CD4-positive, alpha-beta T cell (primary cell): Measurements from ENCODE around the gene MYBPH. TPM values are rescaled to one million over a fixed set of nuclear protein-coding genes. Genes with fewer than 3 reads are reported as not detected.

Source experiments
- ATAC-seq: fragments of 200-7000 bp; cut with Tn5 transposase; one replicate; pipeline ENCODE4 v1.10.0; 2022; ENCODE audit warnings: mild to moderate bottlenecking; ENCODE audit not compliant: poor library complexity
- CTCF ChIA-PET: fragments of 350-600 bp; sonication (Branson Sonifier 250); formaldehyde crosslinking; loops from one replicate; lab custom pipeline; 2021; ENCODE audit warnings: antibody characterized with exemption, inconsistent platforms; lab: Charles Lee
- POLR2A ChIA-PET: fragments of 350-600 bp; sonication (Branson Sonifier 250); formaldehyde crosslinking; loops from one replicate; lab custom pipeline; 2021; ENCODE audit warnings: antibody characterized with exemption, inconsistent platforms; lab: Charles Lee
- DNase-seq, 14 experiments: peaks; one replicate each; pipeline ENCODE4 v3.0.0-alpha.2; 2013 to 2020; ENCODE audit warnings: mixed read lengths in 2 of 14
- H3K27ac ChIP-seq, 2 donors: one replicate each; pipeline versions ENCODE4 v1.5.1 to v1.7.0; 2013; ENCODE audit warnings: low read length in 2 of 2, low read depth in 1 of 2, mild to moderate bottlenecking in 1 of 2
- H3K27me3 ChIP-seq, 2 experiments: 1 replicate in 1 of 2; 2 replicates in 1 of 2; pipeline versions ENCODE4 v1.6.1 to v1.7.0; 2013; ENCODE audit warnings: low read length in 2 of 2, control low read depth in 1 of 2, mild to moderate bottlenecking in 1 of 2, moderate library complexity in 1 of 2; ENCODE audit not compliant: insufficient read depth in 2 of 2, control insufficient read depth in 1 of 2
- H3K36me3 ChIP-seq: one replicate; pipeline ENCODE4 v1.6.1; 2013; ENCODE audit warnings: low read length, control low read depth; ENCODE audit not compliant: insufficient read depth
- H3K4me1 ChIP-seq: one replicate; pipeline ENCODE4 v1.6.1; 2013; ENCODE audit warnings: low read length, control low read depth; ENCODE audit not compliant: insufficient read depth
- H3K4me3 ChIP-seq: one replicate; pipeline ENCODE4 v1.5.1; 2013; ENCODE audit warnings: mild to moderate bottlenecking, low read length, moderate library complexity
- H3K9me3 ChIP-seq, 2 experiments: 1 replicate in 1 of 2; 2 replicates in 1 of 2; pipeline versions ENCODE4 v1.6.1 to v1.7.0; 2013; ENCODE audit warnings: low read length in 2 of 2, mild to moderate bottlenecking in 2 of 2, control low read depth in 1 of 2, moderate library complexity in 1 of 2; ENCODE audit not compliant: control insufficient read depth in 1 of 2, insufficient read depth in 1 of 2
- H3K27ac Mint-ChIP-seq: one replicate; pipeline ENCODE4 v1.8.0; 2020; ENCODE audit warnings: mixed read lengths
- H3K27me3 Mint-ChIP-seq: one replicate; pipeline ENCODE4 v1.8.0; 2021; ENCODE audit warnings: mixed read lengths
- H3K36me3 Mint-ChIP-seq: one replicate; pipeline ENCODE4 v1.8.0; 2021; ENCODE audit warnings: low read depth, mixed read lengths
- H3K4me1 Mint-ChIP-seq: one replicate; pipeline ENCODE4 v1.8.0; 2021; ENCODE audit warnings: low read depth, mixed read lengths
- H3K4me3 Mint-ChIP-seq: one replicate; pipeline ENCODE4 v1.8.0; 2020; ENCODE audit warnings: mild to moderate bottlenecking, mixed read lengths
- H3K9me3 Mint-ChIP-seq: one replicate; pipeline ENCODE4 v1.8.0; 2020; ENCODE audit warnings: mixed read lengths
- intact Hi-C, 2 experiments: fragments of 100-400 bp; cut with DNase I in 1 of 2; cut with micrococcal nuclease in 1 of 2; formaldehyde crosslinking; loops; one replicate each; pipeline versions ENCODE4 v1.15.1 to v1.9.0; 2023 to 2025; cut with DNase I, micrococcal nuclease
- total RNA-seq, 174 experiments: library from RNA in 2 of 174; stranded (reverse) in 2 of 174; gene quantifications; one replicate each; pipeline ENCODE4 v1.2.3 and lab custom pipeline; 2021 to 2026
- TF ChIP-seq, protein P1 (sequence below): fragments of 200-600 bp; IDR thresholded peaks from one replicate; pipeline ENCODE4 v1.8.0; 2022; ENCODE audit warnings: antibody characterized with exemption, mild to moderate bottlenecking

The MYBPH gene
- total RNA-seq, 2 experiments from 2014 or later = not detected

DNA sequence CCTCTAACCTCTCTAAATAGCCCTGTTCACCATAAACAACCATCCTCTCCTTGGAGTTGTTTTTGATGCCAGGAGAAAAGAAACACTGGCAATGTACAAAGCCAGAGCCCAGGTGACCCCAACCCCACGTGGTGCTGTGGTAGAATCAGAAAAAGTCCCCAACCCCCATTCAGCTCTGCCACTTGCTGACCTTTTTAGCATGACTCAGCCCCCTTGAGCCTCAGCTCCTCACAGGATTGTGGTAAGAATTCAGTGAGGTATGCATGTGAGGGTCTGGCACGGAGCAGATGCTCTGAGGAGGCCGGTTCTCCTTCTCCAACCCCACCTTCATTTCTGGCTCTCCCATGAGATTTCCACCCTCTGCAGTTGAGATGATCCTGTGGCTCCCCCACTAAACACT, 22.0 kb upstream of the MYBPH start:
- POLR2A ChIA-PET = no interaction called here
- intact Hi-C loops = no loop called here
- CTCF ChIA-PET = no interaction called here

GRCh38 chr1:203196371-203196770, 20.7 kb upstream of the MYBPH start:
- Mint-ChIP-seq H3K27me3 (peaks cover 3% of the 10 kb centered on the region), H3K27ac (no peak overlapping the region), H3K9me3 (no peaks in the 10 kb centered on the region), H3K4me3 (no peak overlapping the region), H3K36me3 (no peaks in the 10 kb centered on the region), H3K4me1 (no peaks in the 10 kb centered on the region)
- Histone ChIP-seq H3K27me3 (peaks cover 0 to 2% of the 10 kb centered on the region in 2 experiments), H3K36me3 (no peaks in the 10 kb centered on the region), H3K27ac (no peak overlapping the region), H3K4me3 (no peak overlapping the region), H3K4me1 (no peaks in the 10 kb centered on the region), H3K9me3 (no peaks in the 10 kb centered on the region)
- DNase-seq = no peak
- ATAC-seq = no peak
- TF ChIP-seq, protein P1, sequence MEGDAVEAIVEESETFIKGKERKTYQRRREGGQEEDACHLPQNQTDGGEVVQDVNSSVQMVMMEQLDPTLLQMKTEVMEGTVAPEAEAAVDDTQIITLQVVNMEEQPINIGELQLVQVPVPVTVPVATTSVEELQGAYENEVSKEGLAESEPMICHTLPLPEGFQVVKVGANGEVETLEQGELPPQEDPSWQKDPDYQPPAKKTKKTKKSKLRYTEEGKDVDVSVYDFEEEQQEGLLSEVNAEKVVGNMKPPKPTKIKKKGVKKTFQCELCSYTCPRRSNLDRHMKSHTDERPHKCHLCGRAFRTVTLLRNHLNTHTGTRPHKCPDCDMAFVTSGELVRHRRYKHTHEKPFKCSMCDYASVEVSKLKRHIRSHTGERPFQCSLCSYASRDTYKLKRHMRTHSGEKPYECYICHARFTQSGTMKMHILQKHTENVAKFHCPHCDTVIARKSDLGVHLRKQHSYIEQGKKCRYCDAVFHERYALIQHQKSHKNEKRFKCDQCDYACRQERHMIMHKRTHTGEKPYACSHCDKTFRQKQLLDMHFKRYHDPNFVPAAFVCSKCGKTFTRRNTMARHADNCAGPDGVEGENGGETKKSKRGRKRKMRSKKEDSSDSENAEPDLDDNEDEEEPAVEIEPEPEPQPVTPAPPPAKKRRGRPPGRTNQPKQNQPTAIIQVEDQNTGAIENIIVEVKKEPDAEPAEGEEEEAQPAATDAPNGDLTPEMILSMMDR = no peak
- POLR2A ChIA-PET = no interaction called here
- intact Hi-C loops = no loop called here
- CTCF ChIA-PET = no interaction called here

More for the DNA sequence above, 22.0 kb upstream of the MYBPH start:
- peaks cover 0 to 2% of the 10 kb centered on the region in 2 experiments for H3K27me3 ChIP-seq
- no peak for DNase-seq
- no peak overlapping the region for H3K27ac Mint-ChIP-seq
- TF ChIP-seq, protein P1 = no peak
- no peak for ATAC-seq
- no peaks in the 10 kb centered on the region for H3K36me3 Mint-ChIP-seq
- no peaks in the 10 kb centered on the region for H3K4me1 ChIP-seq
- H3K27ac ChIP-seq = no peak overlapping the region
- no peaks in the 10 kb centered on the region for H3K27me3 Mint-ChIP-seq
- H3K36me3 ChIP-seq = no peaks in the 10 kb centered on the region
- H3K4me1 Mint-ChIP-seq = no peaks in the 10 kb centered on the region
- no peak overlapping the region for H3K4me3 ChIP-seq
- no peak overlapping the region for H3K4me3 Mint-ChIP-seq
- no peaks in the 10 kb centered on the region for H3K9me3 Mint-ChIP-seq
- no peaks in the 10 kb centered on the region for H3K9me3 ChIP-seq

DNA sequence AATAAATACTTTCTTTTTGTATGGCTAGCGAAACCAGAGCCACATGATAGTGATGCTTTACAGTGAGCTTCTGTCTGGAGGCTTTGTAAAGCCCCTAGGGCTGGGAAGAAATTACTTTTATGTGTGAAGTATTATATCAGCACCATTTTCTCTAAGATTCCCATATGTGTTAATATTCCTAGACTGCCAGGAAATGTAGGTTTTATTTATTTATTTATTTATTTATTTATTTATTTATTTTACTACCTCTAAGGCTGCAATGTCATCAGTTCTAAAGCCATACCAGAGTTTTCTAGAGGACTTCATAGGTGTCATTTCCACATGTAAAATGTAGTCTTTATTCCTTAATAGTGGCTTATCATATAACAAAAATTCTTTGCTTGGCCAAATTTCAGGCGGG, 15.3 kb upstream of the MYBPH start:
- ChIA-PET POLR2A (no interaction called here), CTCF (no interaction called here)
- intact Hi-C loops = no loop called here
- H3K27ac ChIP-seq = no peak overlapping the region
- no peaks in the 10 kb centered on the region for H3K27me3 ChIP-seq
- Mint-ChIP-seq H3K4me3 (no peak overlapping the region), H3K27me3 (peaks cover 5% of the 10 kb centered on the region), H3K9me3 (no peaks in the 10 kb centered on the region), H3K27ac (no peak overlapping the region), H3K4me1 (no peaks in the 10 kb centered on the region), H3K36me3 (no peaks in the 10 kb centered on the region)
- no peak for ATAC-seq
- H3K36me3 ChIP-seq = no peaks in the 10 kb centered on the region
- H3K9me3 ChIP-seq = no peaks in the 10 kb centered on the region
- DNase-seq = no peak
- H3K4me3 ChIP-seq = no peak overlapping the region
- TF ChIP-seq, protein P1 = no peak
- no peaks in the 10 kb centered on the region for H3K4me1 ChIP-seq
